Measurements from ENCODE around the gene BACH2.
"Not testable (repeated sequence)": the region's sequence is repeated elsewhere in the genome, so short reads cannot be mapped to it uniquely, and the experiment has no call there.

The BACH2 gene

GRCh38 chr6:90183587-90184333, 112.9 kb downstream of the BACH2 start:
- DNase-seq (ENCODE audit: low read depth), result no peak

- no peak for DNase-seq (ENCODE audit: low read depth)
Observed at GRCh38 chr6:90180526-90180925, 116.1 kb downstream of the BACH2 start.

GRCh38 chr6:90179190-90180169, 117.2 kb downstream of the BACH2 start:
- no peak for DNase-seq (ENCODE audit: low read depth)

GRCh38 chr6:90178384-90178855, 118.2 kb downstream of the BACH2 start:
- DNase-seq (ENCODE audit: low read depth), result no peak

GRCh38 chr6:90177544-90178383, 118.9 kb downstream of the BACH2 start:
- no peak for DNase-seq (ENCODE audit: low read depth)

- DNase-seq (ENCODE audit: low read depth), result no peak
Observed at GRCh38 chr6:90175627-90176538, 120.8 kb downstream of the BACH2 start.

- DNase-seq (ENCODE audit: low read depth), result no peak
Observed at GRCh38 chr6:90173262-90173925, 123.2 kb downstream of the BACH2 start.

GRCh38 chr6:90170601-90171000, 126.0 kb downstream of the BACH2 start:
- DNase-seq (ENCODE audit: low read depth), result no peak

GRCh38 chr6:90169374-90169773, 127.3 kb downstream of the BACH2 start:
- DNase-seq (ENCODE audit: low read depth), result no peak

GRCh38 chr6:90168693-90169131, 127.9 kb downstream of the BACH2 start:
- no peak for DNase-seq (ENCODE audit: low read depth)

- DNase-seq (ENCODE audit: low read depth), result no peak
Observed at GRCh38 chr6:90167514-90168379, 128.9 kb downstream of the BACH2 start.

- DNase-seq (ENCODE audit: low read depth), result not testable (repeated sequence)
Observed at GRCh38 chr6:90166155-90166924, 130.3 kb downstream of the BACH2 start.

GRCh38 chr6:90162648-90163387, 133.8 kb downstream of the BACH2 start:
- DNase-seq (ENCODE audit: low read depth), result no peak

GRCh38 chr6:90160013-90160412, 136.6 kb downstream of the BACH2 start:
- no peak for DNase-seq (ENCODE audit: low read depth)

GRCh38 chr6:90159452-90159851, 137.2 kb downstream of the BACH2 start:
- DNase-seq (ENCODE audit: low read depth), result no peak

GRCh38 chr6:90158936-90159335, 137.7 kb downstream of the BACH2 start:
- DNase-seq (ENCODE audit: low read depth), result no peak

- DNase-seq (ENCODE audit: low read depth), result no peak
Observed at GRCh38 chr6:90157441-90157840, 139.2 kb downstream of the BACH2 start.

GRCh38 chr6:90156861-90157260, 139.8 kb downstream of the BACH2 start:
- no peak for DNase-seq (ENCODE audit: low read depth)

All from HS-27A (cell line).